Stimulated activated naive CD4-positive, alpha-beta T cell (primary cell): ENCODE data around the gene GCM1.

Source experiments
- DNase-seq, 6 experiments: peaks; one replicate each; lab custom pipeline; 2025; lab: John Stamatoyannopoulos, UW

The GCM1 gene

GRCh38 chr6:53151676-53152075 lies 3.0 kb upstream of the GCM1 start:
- DNase-seq, result no peak

GRCh38 chr6:53144802-53145201 lies 3.8 kb downstream of the GCM1 start:
- DNase-seq, result no peak

GRCh38 chr6:53143710-53144109 lies 4.9 kb downstream of the GCM1 start:
- no peak for DNase-seq

GRCh38 chr6:53142810-53143209 lies 5.8 kb downstream of the GCM1 start:
- no peak for DNase-seq

DNA sequence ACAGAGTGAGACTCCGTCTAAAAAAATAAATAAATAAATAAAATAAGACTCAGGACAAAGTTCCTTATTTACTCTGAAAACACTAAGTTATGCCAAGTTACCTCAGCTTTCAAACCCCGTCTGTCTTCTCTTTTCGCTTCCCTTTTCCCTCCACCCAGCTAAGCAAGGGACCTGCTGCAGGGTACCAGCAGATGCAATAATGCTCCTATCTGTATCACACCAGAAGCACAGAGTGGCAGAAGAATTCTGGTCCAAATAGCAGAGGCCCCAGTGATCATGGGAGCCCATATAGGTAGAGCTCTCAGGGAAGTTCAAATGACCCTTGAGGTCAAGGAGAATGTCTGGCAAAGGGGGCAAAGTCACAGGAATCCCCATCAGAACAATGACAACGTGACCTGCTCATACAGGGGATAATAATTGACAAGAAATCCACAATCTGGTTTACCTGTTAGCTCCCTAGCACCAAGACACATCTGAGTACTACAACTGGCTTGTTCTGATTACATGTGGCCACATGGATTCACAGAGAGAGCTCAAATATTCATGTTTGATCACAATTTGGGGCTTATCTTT lies 8.7 kb downstream of the GCM1 start:
- DNase-seq, result no peak

- DNase-seq, result no peak
These were observed 12.5 kb downstream of the GCM1 start for GRCh38 chr6:53136000-53136609.

DNA sequence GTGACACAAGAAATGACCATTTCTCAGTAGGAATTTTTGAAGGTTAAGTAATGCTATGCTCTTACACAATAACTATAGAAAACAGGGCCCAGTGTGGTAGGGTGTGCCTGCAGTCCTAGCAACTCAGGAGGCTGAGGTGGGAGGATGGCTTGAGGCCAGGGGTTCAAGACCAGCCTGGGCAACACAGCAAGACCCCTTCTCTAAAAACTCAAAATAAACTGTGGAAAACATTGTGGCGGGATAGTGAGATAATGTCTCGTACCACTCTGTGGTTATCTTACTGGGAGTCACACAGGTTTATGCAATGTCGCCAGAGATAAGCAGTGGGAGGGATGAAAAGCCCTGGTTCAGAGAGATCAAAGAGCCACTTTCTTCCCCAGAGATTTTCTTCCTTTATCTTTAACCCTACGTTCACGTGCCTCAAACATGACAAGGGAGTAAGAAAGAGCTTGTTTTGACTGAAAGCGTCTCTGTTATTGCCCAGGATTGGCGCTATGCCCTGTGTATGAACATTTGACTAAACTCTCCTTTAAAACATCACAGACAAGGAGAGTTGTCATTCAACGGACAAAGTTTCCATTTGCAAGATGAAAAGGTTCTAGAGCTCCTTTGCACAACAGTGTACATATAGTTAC lies 13.9 kb downstream of the GCM1 start:
- DNase-seq, result no peak

DNA sequence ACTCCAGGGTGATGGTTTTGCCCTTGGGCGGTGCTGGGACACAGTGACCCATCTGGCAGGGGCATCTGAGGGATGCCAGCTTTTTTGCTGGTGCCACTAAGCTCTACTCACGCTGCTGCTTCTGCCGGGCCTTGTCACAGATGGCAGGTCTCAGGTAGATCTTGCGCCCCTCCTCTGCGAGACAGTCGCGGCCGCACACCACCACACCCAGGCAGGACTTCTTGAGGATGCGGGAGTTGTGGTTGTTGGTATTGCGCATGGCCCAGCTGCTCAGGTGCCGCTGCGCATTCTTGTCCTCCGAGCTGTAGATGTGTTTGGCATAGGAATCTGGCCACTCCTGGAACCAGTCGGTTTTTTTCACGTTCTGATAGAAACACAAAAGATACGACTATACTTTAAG lies 14.7 kb downstream of the GCM1 start:
- no peak for DNase-seq

DNA sequence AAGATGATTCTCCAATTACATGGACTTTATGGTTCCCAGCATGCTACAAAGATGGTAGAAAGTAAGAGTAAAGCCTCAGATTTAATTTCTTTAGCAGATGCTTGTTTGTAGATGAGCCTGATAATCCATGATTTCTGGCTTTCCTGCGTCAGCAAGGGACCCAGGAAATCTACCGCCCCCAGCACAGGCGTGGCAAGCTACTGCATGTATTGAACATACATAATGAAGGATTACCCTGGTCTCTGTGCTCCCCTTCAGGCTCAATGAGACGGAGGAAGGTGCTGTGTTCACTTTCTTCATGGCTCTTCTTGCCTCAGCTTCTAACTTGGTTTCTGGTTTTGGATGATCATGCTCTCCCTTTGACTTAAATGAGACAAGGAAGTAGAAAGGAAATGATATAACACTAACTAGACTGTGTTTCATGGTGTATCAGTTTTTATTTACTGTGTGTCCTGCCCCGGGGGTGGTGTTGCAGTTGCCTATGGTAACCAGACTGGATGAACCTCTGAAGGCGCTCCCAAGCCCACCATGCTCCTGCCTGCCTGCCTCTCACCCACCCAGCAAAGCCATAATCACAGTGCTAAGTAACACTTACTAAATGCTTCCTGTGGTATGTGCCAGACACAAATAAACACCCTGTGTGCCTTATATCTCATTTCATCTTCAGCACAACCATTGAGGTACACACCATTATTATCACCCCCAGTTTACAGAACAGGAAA lies 17.9 kb downstream of the GCM1 start:
- no peak for DNase-seq

DNA sequence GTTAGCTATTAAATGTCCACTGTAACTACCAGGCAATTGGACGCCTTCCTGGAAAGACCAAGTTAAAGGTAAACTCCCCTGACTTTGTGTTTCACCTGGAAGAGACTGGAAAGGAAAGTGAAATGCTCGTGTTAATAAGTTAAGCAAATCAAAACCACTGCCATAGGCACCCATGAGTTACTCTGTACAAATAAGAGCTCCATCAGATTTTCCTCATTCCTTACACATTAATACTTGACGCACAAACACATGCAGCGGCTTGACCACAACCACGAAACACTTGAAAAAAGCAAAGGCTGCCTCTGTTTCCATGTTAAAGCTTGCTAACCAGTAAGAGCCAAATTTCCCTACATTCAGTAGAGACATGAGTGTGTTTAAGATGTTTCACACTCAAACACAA lies 19.8 kb downstream of the GCM1 start:
- DNase-seq, result no peak

GRCh38 chr6:53125276-53125675 lies 23.4 kb downstream of the GCM1 start:
- DNase-seq, result no peak

DNA sequence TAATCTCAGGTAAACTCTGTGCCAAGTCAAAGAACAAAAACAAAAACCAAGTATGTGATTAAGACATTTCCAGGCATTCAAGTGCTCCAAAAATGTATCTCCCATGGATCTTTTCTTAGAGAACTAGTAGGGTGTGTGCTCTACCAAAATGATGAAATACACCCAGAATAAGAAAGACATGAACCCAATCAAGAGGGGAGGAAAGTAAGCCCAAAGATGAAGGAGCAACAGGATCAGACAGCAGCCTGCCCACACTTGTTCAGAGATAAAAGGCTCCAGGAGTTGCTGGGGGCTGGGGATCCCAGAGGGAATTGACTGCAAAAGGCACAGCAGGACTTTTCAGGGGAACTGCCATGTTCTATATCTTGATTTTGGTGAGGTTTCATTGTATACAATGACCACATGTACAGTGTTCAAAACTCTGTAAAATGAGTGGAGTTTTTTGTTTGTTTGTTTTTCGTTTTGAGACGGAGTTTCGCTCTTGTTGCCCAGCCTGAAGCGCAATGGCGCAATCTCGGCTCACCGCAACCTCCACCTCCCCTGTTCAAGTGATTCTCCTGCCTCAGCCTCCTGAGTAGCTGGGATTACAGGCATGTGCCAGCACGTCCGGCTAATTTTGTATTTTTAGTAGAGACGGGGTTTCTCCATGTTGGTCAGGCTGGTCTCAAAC lies 24.4 kb downstream of the GCM1 start:
- DNase-seq, result no peak

DNA sequence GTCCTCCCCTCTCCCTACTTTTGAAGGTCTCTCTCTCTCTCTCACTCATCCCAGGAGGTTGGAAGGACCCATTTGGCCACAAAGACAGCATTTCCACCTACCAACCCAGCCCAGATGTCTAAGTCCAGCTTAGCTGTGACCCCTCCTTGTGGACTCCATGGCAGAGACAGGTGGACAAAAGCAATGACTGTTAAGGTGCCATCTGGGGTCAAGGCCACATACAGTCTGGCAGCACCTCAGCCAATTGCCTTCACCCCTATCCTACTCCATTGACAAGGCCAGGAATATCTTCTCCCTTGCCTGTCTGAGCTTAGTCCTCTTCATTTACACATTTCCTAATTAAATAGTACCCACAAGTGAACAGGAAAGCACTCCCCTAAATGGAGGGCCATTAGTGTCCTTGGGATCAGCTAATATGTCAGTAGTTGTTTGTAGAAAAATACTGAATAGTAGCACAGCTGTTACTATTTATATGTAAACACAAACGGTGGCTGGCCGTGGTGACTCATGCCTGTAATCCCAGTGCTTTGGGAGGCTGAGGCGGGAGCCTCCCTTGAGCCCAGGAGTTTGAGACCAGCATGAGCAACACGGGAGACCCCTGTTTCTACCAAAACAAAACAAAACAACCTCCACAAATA lies 28.8 kb downstream of the GCM1 start:
- DNase-seq, result no peak

DNA sequence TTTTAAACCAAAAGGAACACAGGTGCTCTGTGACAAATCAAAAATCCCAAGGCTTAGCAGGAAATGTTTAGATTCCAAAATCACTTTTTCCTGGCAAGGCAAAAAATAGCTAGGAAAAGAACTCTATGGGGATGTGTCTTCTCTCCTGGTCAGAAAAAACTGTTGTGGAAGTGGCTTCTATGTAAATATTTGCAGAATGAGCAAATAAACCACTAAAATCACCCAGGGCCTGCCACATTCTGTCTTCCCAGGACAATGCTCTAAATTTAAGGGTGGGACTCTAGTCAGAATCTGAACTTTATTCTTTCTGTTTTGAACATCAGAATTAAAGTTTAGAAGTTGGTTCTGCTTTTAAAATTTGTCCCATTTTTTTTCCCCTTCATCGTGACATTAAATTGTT lies 29.3 kb downstream of the GCM1 start:
- DNase-seq, result no peak

- DNase-seq, result no peak
These were observed 32.9 kb downstream of the GCM1 start for GRCh38 chr6:53115741-53116140.

GRCh38 chr6:53115113-53115512 lies 33.5 kb downstream of the GCM1 start:
- DNase-seq, result no peak

GRCh38 chr6:53113742-53114141 lies 34.9 kb downstream of the GCM1 start:
- DNase-seq, result no peak

DNA sequence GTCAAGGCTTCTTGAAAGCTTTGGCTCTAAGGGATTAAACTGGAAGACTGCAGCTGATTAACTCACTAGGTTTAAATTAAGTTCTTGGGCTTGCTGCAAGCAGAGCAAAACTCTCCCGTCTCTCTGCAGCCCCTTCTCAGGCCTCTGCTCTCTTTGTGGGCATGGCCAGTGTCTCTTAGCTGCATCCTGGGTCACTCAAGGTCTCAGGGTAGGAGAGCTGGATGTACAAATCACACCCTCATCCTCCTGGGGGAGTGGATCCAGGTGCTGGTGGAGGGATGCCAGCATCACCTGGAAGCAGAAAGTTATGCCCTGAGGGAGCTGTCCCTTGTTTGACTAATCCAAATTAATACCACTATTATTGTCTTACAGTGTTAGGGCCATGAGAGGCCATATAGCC lies 35.8 kb downstream of the GCM1 start:
- DNase-seq, result no peak

DNA sequence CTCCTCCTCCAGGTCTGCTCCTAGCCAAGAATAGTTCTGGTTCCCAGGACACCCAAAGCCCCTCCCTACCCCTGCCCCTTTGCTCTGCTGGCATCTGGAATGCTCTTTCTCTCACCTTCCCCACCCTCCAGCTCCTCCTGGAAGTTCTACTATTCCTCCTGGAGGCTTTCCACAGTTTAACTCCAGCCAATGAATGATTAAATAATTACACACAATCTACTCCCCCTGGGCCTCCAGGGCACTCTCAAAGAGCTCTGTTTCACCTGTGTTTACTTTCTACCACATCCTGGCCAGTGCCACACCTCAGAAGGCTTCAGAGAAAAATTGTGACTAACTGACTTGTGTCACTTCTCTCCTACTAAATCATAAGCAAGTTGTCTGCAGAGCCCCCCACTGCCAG lies 36.2 kb downstream of the GCM1 start:
- no peak for DNase-seq

DNA sequence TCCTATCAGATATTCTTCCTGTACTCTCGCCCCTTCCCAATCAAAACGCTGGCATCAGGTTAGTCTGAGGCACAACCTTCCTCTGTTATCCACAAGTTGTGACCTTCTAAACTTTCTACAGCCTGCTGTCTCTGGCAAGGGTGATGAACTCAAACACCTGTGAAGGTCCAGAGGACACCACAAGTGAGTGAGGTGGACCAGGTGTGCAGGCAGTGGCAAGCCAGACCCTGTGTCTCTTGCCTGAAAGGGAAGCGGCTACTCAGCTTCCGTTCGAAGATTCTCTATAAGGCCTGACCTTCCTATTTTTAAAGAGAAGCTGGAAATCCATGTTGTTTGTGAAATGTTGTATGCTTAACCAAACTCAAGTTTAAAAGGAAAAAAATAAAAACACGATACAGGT lies 36.8 kb downstream of the GCM1 start:
- DNase-seq, result no peak

GRCh38 chr6:53109612-53110011 lies 39.0 kb downstream of the GCM1 start:
- no peak for DNase-seq

DNA sequence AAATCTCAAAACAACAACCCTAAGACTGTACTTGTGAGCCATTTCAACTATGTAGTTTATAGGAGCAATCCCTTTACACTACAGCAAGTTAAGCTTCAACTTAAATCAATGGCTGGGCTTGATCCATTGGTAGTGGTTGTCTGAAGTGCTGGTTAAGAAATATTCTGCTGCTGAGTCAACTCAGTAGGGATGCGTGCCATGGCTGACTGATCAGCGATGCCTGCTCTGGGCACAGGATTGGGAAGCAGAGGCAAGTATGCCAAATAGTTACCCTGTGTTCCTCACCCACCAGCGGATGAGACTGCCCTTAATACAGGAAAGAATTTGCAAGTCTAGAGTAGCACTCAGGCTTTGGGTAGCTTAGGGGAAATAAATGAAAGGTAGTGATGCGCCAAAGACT lies 41.5 kb downstream of the GCM1 start:
- DNase-seq, result no peak
